NCI-H187 treated with DMSO at 0.1 percent for 48 hours (cell line): Measurements from ENCODE around the gene PALD1.

Experiments used
- DNase-seq: peaks from one replicate; lab custom pipeline; 2025; lab: John Stamatoyannopoulos, UW

The PALD1 gene

GRCh38 chr10:70537398-70538194, 59.0 kb downstream of the PALD1 start:
- no peak for DNase-seq

GRCh38 chr10:70538195-70538520, 59.6 kb downstream of the PALD1 start:
- DNase-seq = no peak

GRCh38 chr10:70538731-70539338, 60.3 kb downstream of the PALD1 start:
- DNase-seq = no peak

GRCh38 chr10:70539471-70539870, 60.9 kb downstream of the PALD1 start:
- DNase-seq = no peak

GRCh38 chr10:70540089-70540788, 61.7 kb downstream of the PALD1 start:
- no peak for DNase-seq

GRCh38 chr10:70540789-70541360, 62.3 kb downstream of the PALD1 start:
- DNase-seq = no peak

- DNase-seq = no peak
These were observed 63.4 kb downstream of the PALD1 start for GRCh38 chr10:70541736-70542564.

GRCh38 chr10:70542565-70542938, 64.0 kb downstream of the PALD1 start:
- no peak for DNase-seq

GRCh38 chr10:70543911-70544310, 65.3 kb downstream of the PALD1 start:
- DNase-seq = no peak

- DNase-seq = no peak
These were observed 66.1 kb downstream of the PALD1 start for GRCh38 chr10:70544431-70545340.

- no peak for DNase-seq
These were observed 68.0 kb downstream of the PALD1 start for GRCh38 chr10:70546584-70546983.

GRCh38 chr10:70549351-70549961, 70.9 kb downstream of the PALD1 start:
- no peak for DNase-seq

GRCh38 chr10:70549962-70550458, 71.4 kb downstream of the PALD1 start:
- no peak for DNase-seq

- no peak for DNase-seq
These were observed 71.9 kb downstream of the PALD1 start for GRCh38 chr10:70550459-70550858.

GRCh38 chr10:70551466-70551865, 72.9 kb downstream of the PALD1 start:
- DNase-seq = no peak

- DNase-seq = no peak
These were observed 73.4 kb downstream of the PALD1 start for GRCh38 chr10:70551971-70552422.

- DNase-seq = no peak
These were observed 74.0 kb downstream of the PALD1 start for GRCh38 chr10:70552586-70552985.

GRCh38 chr10:70555371-70555770, 76.8 kb downstream of the PALD1 start:
- DNase-seq = no peak

GRCh38 chr10:70557086-70557845, 78.7 kb downstream of the PALD1 start:
- DNase-seq = no peak
